Bronchial epithelial cell (primary cell): ENCODE measurements around the gene FAM229B. TPM values are rescaled to one million over a fixed set of nuclear protein-coding genes. Genes with fewer than 3 reads are reported as not detected.

Experiments used
- DNase-seq: peaks from one replicate; pipeline ENCODE4 v3.0.0-alpha.2; 2010; ENCODE audit warnings: low read depth
- FAIRE-seq: peaks from 2 replicates; lab custom pipeline; 2011; peaks lifted over from hg19 to GRCh38; lab: Jason Lieb, UNC
- H3K27me3 ChIP-seq: 2 replicates; pipeline ENCODE4 v1.5.1; 2011; ENCODE audit warnings: low read length; ENCODE audit not compliant: control insufficient read depth, insufficient read depth
- H3K36me3 ChIP-seq: 2 replicates; pipeline ENCODE4 v1.5.1; 2011; ENCODE audit warnings: low read length; ENCODE audit not compliant: control insufficient read depth, insufficient read depth
- H3K4me3 ChIP-seq: 2 replicates; pipeline ENCODE4 v1.5.1; 2011; ENCODE audit warnings: mild to moderate bottlenecking, low read depth, low read length, control low read depth
- CTCF ChIP-seq: IDR thresholded peaks from 2 replicates; pipeline ENCODE4 v1.5.1; 2011; ENCODE audit warnings: mild to moderate bottlenecking, moderate library complexity, low read length, control low read depth, inconsistent platforms; ENCODE audit not compliant: insufficient read depth, severe bottlenecking
- total RNA-seq: library from RNA; depleted of rRNA; stranded (reverse); fragments of >200 nt; gene quantifications from 2 replicates; pipeline ENCODE4 v1.2.1, GENCODE V29; 2014

The FAM229B gene
- total RNA-seq, 1 donor from 2014 or later: 1.6 TPM

GRCh38 chr6:112139052-112139451, 51.7 kb downstream of the FAM229B start:
- FAIRE-seq: no peak
- TF ChIP-seq CTCF: no peak
- no peaks in the 10 kb centered on the region for H3K36me3 ChIP-seq
- H3K27me3 ChIP-seq: no peaks in the 10 kb centered on the region
- H3K4me3 ChIP-seq: no peak overlapping the region
- no peak for DNase-seq

- no peaks in the 10 kb centered on the region for H3K36me3 ChIP-seq
- no peak for FAIRE-seq
- no peak overlapping the region for H3K4me3 ChIP-seq
Measured at GRCh38 chr6:112141707-112142106, 54.3 kb downstream of the FAM229B start.

GRCh38 chr6:112144145-112144926, 56.9 kb downstream of the FAM229B start:
- H3K36me3 ChIP-seq: no peaks in the 10 kb centered on the region
- FAIRE-seq (no peak), DNase-seq (no peak)
- no peak overlapping the region for H3K4me3 ChIP-seq
- peaks cover 1% of the 10 kb centered on the region for H3K27me3 ChIP-seq
- TF ChIP-seq CTCF: no peak

More at GRCh38 chr6:112141707-112142106, 54.3 kb downstream of the FAM229B start:
- no peak for DNase-seq
- no peak for TF ChIP-seq CTCF
- H3K27me3 ChIP-seq: peaks cover 1% of the 10 kb centered on the region

GRCh38 chr6:112145080-112145573, 57.7 kb downstream of the FAM229B start:
- Histone ChIP-seq H3K4me3 (no peak overlapping the region), H3K36me3 (no peaks in the 10 kb centered on the region), H3K27me3 (peaks cover 1% of the 10 kb centered on the region)
- no peak for TF ChIP-seq CTCF
- DNase-seq: no peak
- no peak for FAIRE-seq

- DNase-seq (no peak), FAIRE-seq (no peak)
- Histone ChIP-seq H3K4me3 (no peak overlapping the region), H3K27me3 (peaks cover 1% of the 10 kb centered on the region), H3K36me3 (no peaks in the 10 kb centered on the region)
- no peak for TF ChIP-seq CTCF
Measured at GRCh38 chr6:112148103-112148502, 60.7 kb downstream of the FAM229B start.
